Stomach (tissue), 9 donors: ENCODE measurements around the gene SNRK. TPM values are rescaled to one million over a fixed set of nuclear protein-coding genes. Genes with fewer than 3 reads are reported as not detected.

Source experiments
- DNase-seq, 2 donors: peaks; one replicate each; pipeline versions ENCODE4 v3.0.0 to v3.0.0-alpha.2; 2013 to 2019
- H3K27ac ChIP-seq, 5 donors: fragments of 200-600 bp in 4 of 5; sonication (generic) in 4 of 5; one replicate each; pipeline ENCODE4 v1.5.1; 2013 to 2019; ENCODE audit warnings: mild to moderate bottlenecking in 1 of 5, moderate library complexity in 1 of 5
- H3K27me3 ChIP-seq, 3 donors: fragments of 200-600 bp; sonication (generic); one replicate each; pipeline ENCODE4 v1.5.1; 2017 to 2019; ENCODE audit warnings: mixed run types in 1 of 3
- H3K36me3 ChIP-seq, 4 donors: fragments of 200-600 bp; sonication (generic); 1 replicate in 3 of 4; 2 replicates in 1 of 4; pipeline ENCODE4 v1.5.1; 2016 to 2019
- H3K4me1 ChIP-seq, 4 donors: fragments of 200-600 bp; sonication (generic); one replicate each; pipeline ENCODE4 v1.5.1; 2016 to 2019
- H3K4me3 ChIP-seq, 4 donors: fragments of 200-600 bp; sonication (generic) in 3 of 4; one replicate each; pipeline ENCODE4 v1.5.1; 2016 to 2019; ENCODE audit warnings: mild to moderate bottlenecking in 1 of 4
- H3K9me3 ChIP-seq, 4 donors: fragments of 200-600 bp; sonication (generic); one replicate each; pipeline ENCODE4 v1.5.1; 2016 to 2019
- EP300 ChIP-seq: sonication (generic); formaldehyde crosslinking; IDR thresholded peaks from one replicate; pipeline ENCODE4 v1.6.1; 2017; ENCODE audit warnings: antibody characterized with exemption
- POLR2A ChIP-seq, 4 donors: fragments of 450-650 bp; IDR thresholded peaks; one replicate each; pipeline ENCODE4 v1.6.1; 2016; ENCODE audit warnings: antibody characterized with exemption in 4 of 4, control low read depth in 2 of 4, mild to moderate bottlenecking in 1 of 4, moderate library complexity in 1 of 4
- POLR2AphosphoS5 ChIP-seq, 3 donors: sonication (generic); formaldehyde crosslinking; IDR thresholded peaks; one replicate each; pipeline ENCODE4 v1.6.1; 2016; ENCODE audit warnings: antibody characterized with exemption in 3 of 3
- WGBS, 5 donors: extraction: QIAGEN DNeasy Blood & Tissue Kit in 3 of 5; methylation state at CpG; one replicate each; pipeline versions ENCODE4 v1.1.5 to v1.1.7; 2013 to 2018; 5-methylcytosine and 5-hydroxymethylcytosine counted together
- intact Hi-C: fragments of 100-400 bp; cut with DNase I; formaldehyde crosslinking; loops from one replicate; pipeline ENCODE4 v1.15.1; 2023; ENCODE audit warnings: low total_unique reads
- polyA plus RNA-seq, 3 donors: library from polyadenylated mRNA; stranded (reverse); fragments of 200-250 nt; gene quantifications; one replicate each; pipeline ENCODE4 v1.2.3, GENCODE V29; 2013
- total RNA-seq, 5 donors: library from RNA; depleted of rRNA; stranded (reverse); fragments of >200 nt; gene quantifications; one replicate each; pipeline versions ENCODE4 v1.1.0 to v1.2.3, GENCODE V29; 2014 to 2016
- TF ChIP-seq, protein P1 (sequence below), 7 experiments: fragments of 450-650 bp in 4 of 7; fragments of 200-600 bp in 3 of 7; sonication (generic) in 3 of 7; IDR thresholded peaks; one replicate each; pipeline ENCODE4 v1.5.1; 2016 to 2019; ENCODE audit warnings: antibody characterized with exemption in 7 of 7, control low read depth in 2 of 7, mild to moderate bottlenecking in 1 of 7
- donor health status: healthy with polysubstance abuse.
- donor health status: Bipolar disorder and iron deficiency.
- donor health status: healthy.

SNRK gene
- total and polyA plus RNA-seq, 8 donors = 8.2 to 183 (median 36.0) TPM

DNA sequence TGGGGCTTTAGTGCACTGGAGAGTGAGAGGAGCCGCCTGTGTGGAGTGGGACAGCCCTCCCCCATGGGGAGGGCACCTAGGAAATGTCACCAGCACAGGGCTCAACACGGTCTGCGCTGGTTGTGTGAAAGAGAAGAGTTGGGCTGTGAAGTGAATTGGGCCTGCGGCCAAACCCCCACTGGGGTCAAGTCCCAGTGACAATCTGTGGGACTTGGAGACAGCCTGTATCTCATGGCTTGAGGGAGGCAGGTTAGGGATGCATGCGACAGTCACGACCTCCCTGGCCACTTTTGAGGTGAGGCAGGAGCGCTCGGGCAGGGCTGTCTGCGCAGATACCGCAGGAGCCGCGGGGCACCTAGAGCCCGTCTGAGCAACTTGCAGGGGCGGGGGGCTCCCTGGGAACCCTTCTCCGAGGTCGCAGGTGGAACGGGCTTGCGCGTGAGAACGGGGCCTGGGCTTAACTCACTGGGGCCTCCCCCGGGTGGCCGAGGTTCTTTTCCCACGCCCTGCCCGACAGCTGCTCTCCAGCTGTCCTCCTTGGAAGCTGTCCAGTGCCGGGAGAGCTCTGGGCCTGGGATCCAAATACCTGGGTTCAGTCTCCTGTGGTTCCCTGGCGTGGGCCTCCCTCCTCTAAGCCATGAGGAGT is 77.4 kb downstream of the SNRK start:
- 80 to 87% (median 84%) methylated on average over 20 to 26 of the region's 26 CpGs for WGBS, 5 donors
- intact Hi-C loops = no loop called here
- no peak overlapping the region for H3K4me3 ChIP-seq
- peaks cover 0 to 13% (median 8%) of the 10 kb centered on the region in 4 donors for H3K36me3 ChIP-seq
- TF ChIP-seq, protein P1, sequence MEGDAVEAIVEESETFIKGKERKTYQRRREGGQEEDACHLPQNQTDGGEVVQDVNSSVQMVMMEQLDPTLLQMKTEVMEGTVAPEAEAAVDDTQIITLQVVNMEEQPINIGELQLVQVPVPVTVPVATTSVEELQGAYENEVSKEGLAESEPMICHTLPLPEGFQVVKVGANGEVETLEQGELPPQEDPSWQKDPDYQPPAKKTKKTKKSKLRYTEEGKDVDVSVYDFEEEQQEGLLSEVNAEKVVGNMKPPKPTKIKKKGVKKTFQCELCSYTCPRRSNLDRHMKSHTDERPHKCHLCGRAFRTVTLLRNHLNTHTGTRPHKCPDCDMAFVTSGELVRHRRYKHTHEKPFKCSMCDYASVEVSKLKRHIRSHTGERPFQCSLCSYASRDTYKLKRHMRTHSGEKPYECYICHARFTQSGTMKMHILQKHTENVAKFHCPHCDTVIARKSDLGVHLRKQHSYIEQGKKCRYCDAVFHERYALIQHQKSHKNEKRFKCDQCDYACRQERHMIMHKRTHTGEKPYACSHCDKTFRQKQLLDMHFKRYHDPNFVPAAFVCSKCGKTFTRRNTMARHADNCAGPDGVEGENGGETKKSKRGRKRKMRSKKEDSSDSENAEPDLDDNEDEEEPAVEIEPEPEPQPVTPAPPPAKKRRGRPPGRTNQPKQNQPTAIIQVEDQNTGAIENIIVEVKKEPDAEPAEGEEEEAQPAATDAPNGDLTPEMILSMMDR (IDR thresholded peaks at IDR 0.05) = no peak
- H3K27me3 ChIP-seq = no peaks in the 10 kb centered on the region
- peaks cover 14 to 18% (median 16%) of the 10 kb centered on the region in 4 donors for H3K4me1 ChIP-seq
- H3K27ac ChIP-seq = peak overlapping the region in 2 of 5 donors; percentile 2 to 8
- H3K9me3 ChIP-seq = no peaks in the 10 kb centered on the region
- DNase-seq = peak in 1 of 2 donors; percentile 59

DNA sequence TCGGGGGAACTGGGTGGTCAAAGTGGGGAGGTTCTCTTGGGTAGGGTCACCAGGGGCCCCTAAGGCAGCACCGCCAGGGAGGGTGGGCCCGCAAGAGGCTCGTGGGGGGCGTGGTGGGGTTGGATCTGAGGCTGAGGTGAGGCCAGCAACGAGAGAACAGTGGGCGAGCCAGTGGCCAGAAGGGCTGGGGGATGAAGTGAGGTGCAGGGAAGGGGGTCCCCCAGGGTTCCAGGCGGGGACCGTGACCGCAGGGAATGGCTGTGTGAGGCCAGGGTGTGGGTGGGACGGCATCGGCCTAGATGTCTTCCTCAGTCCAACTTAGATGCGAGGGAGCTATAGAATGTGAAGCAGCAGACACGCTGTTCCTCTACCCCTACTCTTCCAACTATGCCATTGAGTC is 78.2 kb downstream of the SNRK start:
- TF ChIP-seq, protein P1 (IDR thresholded peaks at IDR 0.05) = no peak
- no peak for TF ChIP-seq POLR2A (IDR thresholded peaks at IDR 0.05)
- no peak for TF ChIP-seq POLR2AphosphoS5 (IDR thresholded peaks at IDR 0.05)
- no peak for TF ChIP-seq EP300
- H3K9me3 ChIP-seq = no peaks in the 10 kb centered on the region
- intact Hi-C loops = no loop called here
- no peak for DNase-seq
- peak overlapping the region in 1 of 5 donors; percentile 8 for H3K27ac ChIP-seq
- WGBS, 5 donors = 93 to 98% (median 97%) methylated on average over 13 to 14 of the region's 14 CpGs
- no peak overlapping the region for H3K4me3 ChIP-seq
- peaks cover 14 to 18% (median 16%) of the 10 kb centered on the region in 4 donors for H3K4me1 ChIP-seq
- no peaks in the 10 kb centered on the region for H3K27me3 ChIP-seq
- peaks cover 0 to 13% (median 8%) of the 10 kb centered on the region in 4 donors for H3K36me3 ChIP-seq

DNA sequence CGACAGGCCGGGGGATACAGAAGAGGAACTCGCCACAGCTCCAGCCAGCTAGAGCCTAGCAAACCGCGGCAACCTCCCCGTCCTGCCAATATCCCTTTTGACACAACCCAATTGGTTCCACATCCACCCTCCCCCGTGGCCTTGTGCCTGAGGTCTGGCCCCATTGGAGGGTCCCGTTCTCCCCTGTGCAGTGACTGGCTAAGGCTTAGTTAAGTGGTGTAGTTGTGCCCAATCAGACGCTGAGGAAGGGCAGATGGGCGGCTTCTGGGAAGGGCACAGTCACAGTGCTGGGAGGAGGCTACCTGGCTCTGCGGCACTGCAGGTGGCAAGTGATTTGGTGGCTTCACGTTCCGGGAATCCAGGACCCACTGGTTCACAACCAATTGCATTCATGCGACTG is 78.6 kb downstream of the SNRK start:
- Histone ChIP-seq H3K27me3 (no peaks in the 10 kb centered on the region), H3K27ac (peak overlapping the region in 1 of 5 donors; percentile 8), H3K4me3 (no peak overlapping the region), H3K9me3 (no peaks in the 10 kb centered on the region), H3K36me3 (peaks cover 0 to 13% (median 8%) of the 10 kb centered on the region in 4 donors), H3K4me1 (peaks cover 14 to 18% (median 16%) of the 10 kb centered on the region in 4 donors)
- DNase-seq = no peak
- 95 to 97% (median 97%) methylated on average over 10 to 14 of the region's 14 CpGs for WGBS, 5 donors
- intact Hi-C loops = no loop called here
- no peak for TF ChIP-seq POLR2A (IDR thresholded peaks at IDR 0.05)

DNA sequence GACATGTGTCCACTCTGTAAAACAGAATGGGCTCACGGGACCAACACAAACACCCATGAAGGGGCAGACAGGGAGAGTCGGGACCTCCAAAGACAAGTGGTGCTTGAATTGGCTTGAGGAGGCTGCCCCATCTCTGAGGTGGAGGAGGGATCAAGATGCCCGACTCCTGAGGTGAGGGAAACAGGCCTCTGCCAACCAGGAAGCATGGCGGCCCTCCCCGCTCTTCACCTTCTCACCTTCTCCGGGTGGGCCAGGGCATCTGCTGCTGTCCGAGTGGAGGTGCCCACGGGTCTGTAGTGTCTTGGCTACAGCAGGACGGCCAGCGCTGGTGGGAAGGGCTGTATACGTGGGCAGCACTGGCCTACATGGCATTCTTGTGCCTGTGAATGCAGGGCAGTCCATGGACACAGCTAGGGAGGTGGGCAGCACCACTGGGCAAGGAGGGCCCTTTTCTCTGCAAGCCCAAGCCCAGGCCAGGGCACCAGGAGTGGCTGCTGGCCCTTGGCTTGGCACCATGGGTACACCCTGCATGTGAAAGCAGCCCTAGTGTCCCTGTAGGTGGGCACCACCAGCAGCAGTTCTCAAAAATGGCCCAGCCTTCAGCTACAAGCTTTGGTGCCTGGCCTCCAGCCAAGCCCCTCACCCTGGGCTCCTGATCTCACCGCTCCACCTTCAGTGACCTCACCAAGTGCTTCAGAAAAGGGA is 79.4 kb downstream of the SNRK start:
- intact Hi-C loops = no loop called here
- TF ChIP-seq, protein P1 (IDR thresholded peaks at IDR 0.05) = no peak
- TF ChIP-seq EP300 (no peak), POLR2A (IDR thresholded peaks at IDR 0.05) (no peak), POLR2AphosphoS5 (IDR thresholded peaks at IDR 0.05) (no peak)

More for the DNA sequence above, 79.4 kb downstream of the SNRK start:
- Histone ChIP-seq H3K36me3 (peaks cover 0 to 13% (median 8%) of the 10 kb centered on the region in 4 donors), H3K27me3 (no peaks in the 10 kb centered on the region), H3K4me3 (no peak overlapping the region), H3K4me1 (peaks cover 14 to 18% (median 16%) of the 10 kb centered on the region in 4 donors), H3K27ac (peak overlapping the region in 3 of 5 donors; percentile 9 to 68 (median 47)), H3K9me3 (no peaks in the 10 kb centered on the region)
- whole genome bisulfite sequencing, 5 donors = 94 to 95% (median 94%) methylated on average over 6 to 12 of the region's 12 CpGs
- no peak for DNase-seq
